GM18858 (cell line): ENCODE results near the gene CDH22.

ENCODE experiments used
- ATAC-seq: cut with Tn5 transposase; IDR thresholded peaks from one replicate; pipeline ENCODE4 v1.9.1; 2021; ENCODE audit not compliant: unreplicated experiment

The CDH22 gene

GRCh38 chr20:46152824-46153586 lies 155.3 kb downstream of the CDH22 start:
- no peak for ATAC-seq

GRCh38 chr20:46151936-46152335 lies 156.4 kb downstream of the CDH22 start:
- no peak for ATAC-seq

GRCh38 chr20:46150943-46151342 lies 157.4 kb downstream of the CDH22 start:
- no peak for ATAC-seq

- ATAC-seq = no peak
Observed at GRCh38 chr20:46148313-46149208, 159.7 kb downstream of the CDH22 start.

- no peak for ATAC-seq
Observed at GRCh38 chr20:46145713-46146112, 162.6 kb downstream of the CDH22 start.

GRCh38 chr20:46144432-46145025 lies 163.8 kb downstream of the CDH22 start:
- ATAC-seq = no peak

GRCh38 chr20:46142124-46142523 lies 166.2 kb downstream of the CDH22 start:
- no peak for ATAC-seq

- ATAC-seq = no peak
Observed at GRCh38 chr20:46139908-46140482, 168.3 kb downstream of the CDH22 start.

GRCh38 chr20:46139266-46139889 lies 168.9 kb downstream of the CDH22 start:
- ATAC-seq = no peak

GRCh38 chr20:46137816-46138215 lies 170.5 kb downstream of the CDH22 start:
- no peak for ATAC-seq

- ATAC-seq = no peak
Observed at GRCh38 chr20:46135856-46136633, 172.3 kb downstream of the CDH22 start.

GRCh38 chr20:46134716-46135115 lies 173.6 kb downstream of the CDH22 start:
- ATAC-seq = no peak

GRCh38 chr20:46133886-46134654 lies 174.2 kb downstream of the CDH22 start:
- no peak for ATAC-seq

GRCh38 chr20:46132705-46133120 lies 175.6 kb downstream of the CDH22 start:
- ATAC-seq = no peak

- ATAC-seq = no peak
Observed at GRCh38 chr20:46131396-46131795, 176.9 kb downstream of the CDH22 start.

- no peak for ATAC-seq
Observed at GRCh38 chr20:46130534-46130933, 177.8 kb downstream of the CDH22 start.

- no peak for ATAC-seq
Observed at GRCh38 chr20:46129955-46130481, 178.3 kb downstream of the CDH22 start.

GRCh38 chr20:46128310-46129151 lies 179.8 kb downstream of the CDH22 start:
- ATAC-seq = no peak
